Brain microvascular endothelial cell (primary cell): ENCODE measurements around the gene TBC1D17.

Source experiments
- DNase-seq: peaks from one replicate; pipeline ENCODE4 v3.0.0-alpha.2; 2020
- H3K27ac ChIP-seq: fragments of 250-450 bp; sonication (Bioruptor Pico); 2 replicates; pipeline ENCODE4 v1.5.1; 2020; ENCODE audit warnings: mild to moderate bottlenecking, moderate library complexity
- H3K27me3 ChIP-seq: fragments of 250-450 bp; sonication (Bioruptor Pico); replicated peaks from 2 replicates; pipeline ENCODE4 v1.5.1; 2020; ENCODE audit warnings: mild to moderate bottlenecking
- H3K36me3 ChIP-seq: fragments of 250-450 bp; sonication (Bioruptor Pico); replicated peaks from 2 replicates; pipeline ENCODE4 v1.5.1; 2020; ENCODE audit warnings: mild to moderate bottlenecking
- H3K4me3 ChIP-seq: 2 replicates; pipeline ENCODE4 v1.5.1; 2011; ENCODE audit warnings: low read depth, mild to moderate bottlenecking, control low read depth, low read length, moderate library complexity
- in situ Hi-C: cut with HindIII; loops from 2 replicates; pipeline ENCODE4 v1.10.0; 2017; ENCODE audit warnings: low sequenced_read_pairs, low pct_ligation_motif_present
- TF ChIP-seq, protein P1 (sequence below): IDR thresholded peaks from 2 replicates; pipeline ENCODE4 v1.5.1; 2011; ENCODE audit warnings: low read depth, mild to moderate bottlenecking, moderate library complexity, low read length, control low read depth, inconsistent platforms; ENCODE audit errors: missing control alignments

Gene TBC1D17

DNA sequence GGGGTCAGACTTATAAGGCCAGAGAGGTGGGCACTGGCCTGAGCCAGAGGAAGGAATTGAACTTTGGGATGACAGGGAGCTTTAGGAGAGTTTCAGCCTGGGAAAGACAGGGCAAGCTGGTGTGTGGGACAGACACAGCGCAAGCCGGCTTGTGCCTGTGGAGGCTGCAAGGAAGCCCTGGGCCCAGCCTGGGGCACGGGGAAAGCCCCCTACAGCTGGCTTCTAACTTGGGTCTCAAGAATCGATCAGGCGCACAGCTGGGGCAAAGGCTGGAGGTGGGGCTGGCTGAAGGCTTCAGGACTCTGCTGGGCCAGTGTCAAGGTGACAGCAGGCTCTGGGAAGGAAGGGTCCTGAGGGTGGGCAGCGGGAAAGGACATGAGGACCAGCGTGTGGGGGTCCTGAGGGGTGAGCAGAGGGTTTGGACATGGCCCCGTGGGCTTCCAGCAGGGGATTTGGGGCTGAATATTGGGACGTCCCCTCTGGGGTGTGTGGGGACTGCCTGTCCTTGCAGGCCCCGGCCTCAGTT, 23.6 kb upstream of the TBC1D17 start:
- Histone ChIP-seq H3K27me3 (no peaks in the 10 kb centered on the region), H3K36me3 (peaks cover 37% of the 10 kb centered on the region), H3K27ac (no peak overlapping the region), H3K4me3 (no peak overlapping the region)
- no peak for DNase-seq
- TF ChIP-seq, protein P1, sequence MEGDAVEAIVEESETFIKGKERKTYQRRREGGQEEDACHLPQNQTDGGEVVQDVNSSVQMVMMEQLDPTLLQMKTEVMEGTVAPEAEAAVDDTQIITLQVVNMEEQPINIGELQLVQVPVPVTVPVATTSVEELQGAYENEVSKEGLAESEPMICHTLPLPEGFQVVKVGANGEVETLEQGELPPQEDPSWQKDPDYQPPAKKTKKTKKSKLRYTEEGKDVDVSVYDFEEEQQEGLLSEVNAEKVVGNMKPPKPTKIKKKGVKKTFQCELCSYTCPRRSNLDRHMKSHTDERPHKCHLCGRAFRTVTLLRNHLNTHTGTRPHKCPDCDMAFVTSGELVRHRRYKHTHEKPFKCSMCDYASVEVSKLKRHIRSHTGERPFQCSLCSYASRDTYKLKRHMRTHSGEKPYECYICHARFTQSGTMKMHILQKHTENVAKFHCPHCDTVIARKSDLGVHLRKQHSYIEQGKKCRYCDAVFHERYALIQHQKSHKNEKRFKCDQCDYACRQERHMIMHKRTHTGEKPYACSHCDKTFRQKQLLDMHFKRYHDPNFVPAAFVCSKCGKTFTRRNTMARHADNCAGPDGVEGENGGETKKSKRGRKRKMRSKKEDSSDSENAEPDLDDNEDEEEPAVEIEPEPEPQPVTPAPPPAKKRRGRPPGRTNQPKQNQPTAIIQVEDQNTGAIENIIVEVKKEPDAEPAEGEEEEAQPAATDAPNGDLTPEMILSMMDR: no peak
- in situ Hi-C loops: no loop called here

DNA sequence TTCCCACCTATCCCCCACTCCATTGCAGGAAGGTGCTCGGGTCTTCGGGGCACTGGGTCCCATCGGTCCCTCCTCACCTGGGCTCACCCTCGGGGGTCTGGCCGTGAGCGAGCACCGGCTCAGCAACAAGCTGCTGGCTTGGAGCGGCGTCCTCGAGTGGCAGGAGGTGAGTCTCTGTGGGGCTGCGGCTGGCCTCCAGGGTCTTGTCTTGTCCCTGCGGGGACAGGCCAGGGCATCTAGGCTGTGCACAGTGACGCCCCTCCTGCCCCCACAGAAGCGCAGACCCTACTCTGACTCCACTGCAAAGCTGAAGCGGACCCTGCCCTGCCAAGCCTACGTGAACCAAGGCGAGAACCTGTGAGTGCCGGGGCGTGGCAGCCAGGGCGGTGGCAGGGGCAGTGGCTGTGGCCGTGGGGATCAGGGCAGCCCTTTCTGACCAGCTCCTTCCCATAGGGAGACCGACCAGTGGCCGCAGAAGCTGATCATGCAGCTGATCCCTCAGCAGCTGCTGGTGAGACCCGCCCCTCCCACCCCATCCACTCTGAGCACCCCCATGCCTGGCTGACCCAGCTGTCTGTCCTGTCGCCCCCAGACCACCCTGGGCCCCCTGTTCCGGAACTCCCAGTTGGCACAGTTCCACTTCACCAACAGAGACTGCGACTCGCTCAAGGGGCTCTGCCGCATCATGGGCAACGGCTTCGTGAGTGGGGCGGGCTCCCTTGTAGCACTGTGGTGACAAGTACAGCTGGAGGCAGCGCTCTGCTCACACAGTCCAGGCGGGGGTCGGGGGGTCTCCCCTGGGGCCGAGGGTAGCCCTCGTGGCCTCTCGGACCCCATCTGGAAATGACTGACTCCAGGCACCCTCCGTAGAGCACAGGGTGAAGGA, 22.9 kb upstream of the TBC1D17 start:
- no peak for DNase-seq
- no peak overlapping the region for H3K4me3 ChIP-seq
- H3K27me3 ChIP-seq: no peaks in the 10 kb centered on the region
- TF ChIP-seq, protein P1: no peak
- H3K36me3 ChIP-seq: peaks cover 41% of the 10 kb centered on the region
- in situ Hi-C loops: no loop called here
- no peak overlapping the region for H3K27ac ChIP-seq

DNA sequence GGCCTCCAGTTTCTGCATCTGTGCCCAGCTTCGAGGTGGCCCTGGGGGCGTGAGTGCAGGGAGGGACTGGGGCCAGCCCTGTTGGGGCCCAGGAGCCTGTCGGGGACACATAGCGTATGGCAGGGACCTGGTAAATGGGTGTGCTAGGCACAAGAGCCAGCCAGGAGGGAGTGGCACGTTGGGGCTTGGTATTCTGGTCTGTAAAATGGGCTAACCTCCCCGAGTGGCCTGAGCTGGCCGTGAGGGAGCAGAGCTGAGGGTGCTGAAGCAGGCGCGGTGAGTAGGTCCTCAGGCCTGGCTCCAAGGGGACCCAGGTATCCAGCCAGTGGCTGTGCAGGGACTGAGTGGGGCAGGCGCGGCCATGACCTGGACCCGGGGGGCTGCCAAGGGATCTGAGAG, 22.2 kb upstream of the TBC1D17 start:
- in situ Hi-C loops: no loop called here
- H3K36me3 ChIP-seq: peaks cover 48% of the 10 kb centered on the region
- H3K4me3 ChIP-seq: no peak overlapping the region
- TF ChIP-seq, protein P1: no peak
- H3K27me3 ChIP-seq: no peaks in the 10 kb centered on the region
- no peak for DNase-seq
- H3K27ac ChIP-seq: no peak overlapping the region

DNA sequence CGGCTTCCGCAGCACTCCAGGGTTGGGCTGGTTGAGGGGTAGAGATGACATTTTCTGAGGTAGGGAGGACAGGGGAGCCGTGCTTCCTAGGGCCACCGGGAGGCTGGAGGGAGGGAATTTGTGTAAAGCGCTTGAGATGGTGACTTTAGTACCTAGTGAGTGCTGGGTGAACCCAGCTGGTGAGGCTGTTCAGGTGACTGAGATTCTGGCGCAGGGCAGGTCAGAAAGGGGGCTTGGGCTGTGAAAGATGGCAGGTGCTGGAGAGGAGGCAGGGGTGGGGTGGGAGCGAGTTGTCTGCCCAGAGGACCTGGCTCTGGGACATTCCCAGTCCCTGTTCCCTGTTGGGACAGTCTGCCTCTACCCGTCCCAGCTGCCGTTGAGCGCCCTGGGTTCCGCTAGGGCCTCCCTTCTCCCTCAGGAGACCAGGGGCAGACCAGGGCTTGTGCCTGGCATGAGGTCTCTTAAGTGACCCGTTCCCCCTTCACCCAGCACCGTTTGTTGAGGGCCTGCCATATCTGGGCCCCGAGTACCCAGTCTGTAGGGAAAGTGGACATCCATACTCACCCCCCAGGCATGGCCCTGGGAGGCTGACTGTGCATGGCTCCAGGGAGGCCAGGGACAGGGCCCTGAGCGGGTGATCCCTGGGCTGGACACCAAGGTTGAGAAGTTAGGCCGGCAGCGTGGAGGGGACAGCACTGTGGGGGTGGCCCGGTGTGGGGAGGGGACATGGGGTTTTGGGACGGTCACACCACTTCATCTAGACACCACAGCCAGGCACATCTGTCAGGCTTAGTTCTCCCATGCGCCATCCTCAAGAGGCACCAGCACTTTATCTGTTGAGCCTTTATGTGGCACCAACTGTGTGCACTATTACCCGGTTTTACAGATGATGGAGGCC, 21.6 kb upstream of the TBC1D17 start:
- TF ChIP-seq, protein P1: no peak
- in situ Hi-C loops: no loop called here
- Histone ChIP-seq H3K27ac (no peak overlapping the region), H3K36me3 (peaks cover 54% of the 10 kb centered on the region), H3K27me3 (no peaks in the 10 kb centered on the region), H3K4me3 (no peak overlapping the region)
- no peak for DNase-seq

DNA sequence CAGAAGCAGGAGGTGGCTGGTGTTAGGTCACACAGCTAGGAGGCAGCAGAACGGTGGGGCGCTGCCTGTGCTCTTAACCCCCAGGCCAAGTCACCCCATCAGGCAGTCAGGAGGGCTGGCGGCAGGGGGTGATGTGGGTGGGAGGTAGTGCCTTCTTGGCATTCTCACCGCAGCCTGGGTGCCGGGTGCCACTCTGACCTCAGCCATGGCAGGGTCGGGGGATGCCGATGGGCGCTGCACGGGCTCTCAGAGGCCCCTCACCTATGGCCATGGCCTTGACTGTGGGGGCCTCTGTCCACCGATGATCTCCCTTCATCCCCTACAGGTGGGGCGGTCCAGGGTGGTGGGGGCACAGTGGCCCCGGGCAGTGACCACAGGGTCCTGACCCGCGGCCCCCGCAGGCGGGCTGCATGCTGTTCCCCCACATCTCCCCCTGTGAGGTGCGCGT, 20.9 kb upstream of the TBC1D17 start:
- H3K27me3 ChIP-seq: no peaks in the 10 kb centered on the region
- peaks cover 60% of the 10 kb centered on the region for H3K36me3 ChIP-seq
- TF ChIP-seq, protein P1: no peak
- H3K27ac ChIP-seq: no peak overlapping the region
- no peak overlapping the region for H3K4me3 ChIP-seq
- no peak for DNase-seq
- in situ Hi-C loops: no loop called here
